Astrocyte (in vitro differentiated cells and primary cell): Measurements from ENCODE around the gene CRACR2A.

Experiments
- EZH2 ChIP-seq: IDR thresholded peaks from 2 replicates; pipeline ENCODE4 v1.6.1; 2012; ENCODE audit warnings: mild to moderate bottlenecking, low read length, inconsistent platforms; ENCODE audit not compliant: insufficient read depth
- TF ChIP-seq, protein P1 (sequence below): IDR thresholded peaks from 2 replicates; pipeline ENCODE4 v1.5.1; 2011; ENCODE audit warnings: low read depth, mild to moderate bottlenecking, inconsistent platforms, low read length, moderate library complexity; ENCODE audit not compliant: insufficient read depth

DNA sequence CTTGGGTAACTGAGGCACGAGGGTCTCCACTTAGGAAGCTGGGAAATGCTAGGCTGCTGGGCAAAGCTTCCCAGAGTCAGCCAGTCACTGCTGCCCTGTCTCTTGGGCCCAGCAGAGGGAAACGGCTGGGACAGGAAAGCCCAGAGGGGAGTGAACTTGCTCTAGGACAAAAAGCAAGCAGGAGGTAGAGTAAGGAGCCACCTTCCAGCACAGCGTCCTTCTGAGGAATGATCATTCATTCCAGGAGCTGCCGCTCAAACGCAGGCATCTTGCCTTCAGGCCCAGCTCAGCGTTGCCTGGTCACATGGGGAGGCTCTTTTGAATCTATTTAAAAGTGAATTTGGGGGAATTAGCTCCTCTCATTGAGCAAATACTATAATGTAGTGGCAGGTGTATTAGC, 118.6 kb downstream of the CRACR2A start:
- TF ChIP-seq, protein P1, sequence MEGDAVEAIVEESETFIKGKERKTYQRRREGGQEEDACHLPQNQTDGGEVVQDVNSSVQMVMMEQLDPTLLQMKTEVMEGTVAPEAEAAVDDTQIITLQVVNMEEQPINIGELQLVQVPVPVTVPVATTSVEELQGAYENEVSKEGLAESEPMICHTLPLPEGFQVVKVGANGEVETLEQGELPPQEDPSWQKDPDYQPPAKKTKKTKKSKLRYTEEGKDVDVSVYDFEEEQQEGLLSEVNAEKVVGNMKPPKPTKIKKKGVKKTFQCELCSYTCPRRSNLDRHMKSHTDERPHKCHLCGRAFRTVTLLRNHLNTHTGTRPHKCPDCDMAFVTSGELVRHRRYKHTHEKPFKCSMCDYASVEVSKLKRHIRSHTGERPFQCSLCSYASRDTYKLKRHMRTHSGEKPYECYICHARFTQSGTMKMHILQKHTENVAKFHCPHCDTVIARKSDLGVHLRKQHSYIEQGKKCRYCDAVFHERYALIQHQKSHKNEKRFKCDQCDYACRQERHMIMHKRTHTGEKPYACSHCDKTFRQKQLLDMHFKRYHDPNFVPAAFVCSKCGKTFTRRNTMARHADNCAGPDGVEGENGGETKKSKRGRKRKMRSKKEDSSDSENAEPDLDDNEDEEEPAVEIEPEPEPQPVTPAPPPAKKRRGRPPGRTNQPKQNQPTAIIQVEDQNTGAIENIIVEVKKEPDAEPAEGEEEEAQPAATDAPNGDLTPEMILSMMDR, result no peak
- TF ChIP-seq EZH2, result no peak
